COLO829 (cell line): ENCODE measurements around the gene CAMK2A.

Experiments
- DNase-seq: peaks from one replicate; pipeline ENCODE4 v3.0.0; 2012; ENCODE audit warnings: low spot score

CAMK2A gene

GRCh38 chr5:150300496-150301169, 11.1 kb upstream of the CAMK2A start:
- no peak for DNase-seq

- peak; percentile 5 for DNase-seq
Observed at GRCh38 chr5:150299571-150300327, 10.2 kb upstream of the CAMK2A start.

DNA sequence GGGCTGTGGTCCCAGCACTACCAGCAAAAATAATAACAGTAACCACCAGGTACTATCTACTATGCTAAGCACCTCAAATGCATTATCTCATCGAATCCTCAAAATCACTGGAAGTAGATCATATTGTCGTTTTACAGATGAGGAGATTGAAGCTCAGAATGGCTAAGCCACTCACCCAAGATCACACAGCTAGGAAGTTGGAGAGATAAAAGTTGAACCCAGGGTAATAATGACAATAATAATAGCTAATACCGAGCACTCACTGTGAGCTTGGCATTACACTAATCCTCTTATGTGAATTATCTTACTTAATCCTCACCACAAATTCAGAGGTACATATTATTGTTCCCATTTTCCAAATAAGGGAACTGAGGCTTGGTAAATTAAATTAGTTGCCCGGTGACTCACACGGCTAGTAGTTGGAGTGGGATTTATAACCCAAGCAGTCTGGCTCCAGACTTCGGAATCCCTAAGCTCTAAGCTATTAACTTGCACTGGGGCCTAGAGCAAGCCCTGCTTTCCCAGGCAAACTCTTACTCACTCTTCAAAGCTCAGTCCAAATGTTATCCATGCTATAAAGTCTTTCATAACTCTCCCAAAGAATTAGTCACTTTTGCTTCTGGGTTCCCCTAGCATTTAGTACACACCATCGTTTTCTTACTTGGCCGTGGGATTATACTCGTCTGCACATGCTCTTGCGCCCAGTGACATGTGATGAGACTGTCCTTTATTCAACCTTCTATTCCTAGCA, 9.3 kb upstream of the CAMK2A start:
- peak; percentile 43 for DNase-seq

GRCh38 chr5:150297934-150298595, 8.5 kb upstream of the CAMK2A start:
- DNase-seq, result no peak

DNA sequence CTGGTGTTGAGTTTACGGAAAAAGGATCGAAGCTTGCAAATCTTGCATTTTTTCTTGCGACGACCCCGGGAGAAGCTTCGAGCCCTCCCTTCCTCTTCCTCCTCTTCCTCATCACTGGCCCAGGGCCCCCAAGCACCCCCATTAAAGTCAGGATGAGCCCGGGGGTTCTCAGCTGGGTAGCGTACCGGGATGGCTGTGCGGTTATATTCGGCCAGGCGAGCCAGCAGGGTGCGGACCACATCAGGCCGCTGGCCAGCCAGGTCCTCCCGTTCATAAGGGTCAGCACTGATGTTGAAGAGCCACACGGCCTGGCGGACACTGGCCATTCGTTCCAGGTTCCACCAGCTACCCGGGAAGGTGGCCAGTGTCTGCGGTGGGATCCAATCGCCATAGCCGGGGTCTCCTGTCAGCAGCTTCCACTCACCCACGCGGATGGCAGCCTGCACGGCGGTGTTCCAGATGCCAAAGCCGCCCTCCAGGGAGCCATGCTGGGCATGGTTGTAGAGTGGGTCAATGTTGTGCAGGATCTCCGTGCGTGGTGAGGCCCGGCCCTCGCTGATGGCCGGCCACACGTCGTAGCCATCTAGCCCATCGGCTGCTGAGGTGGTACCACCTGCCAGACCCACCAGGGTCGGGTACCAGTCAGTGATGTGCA, 7.8 kb upstream of the CAMK2A start:
- DNase-seq, result no peak

GRCh38 chr5:150296496-150296895, 6.9 kb upstream of the CAMK2A start:
- no peak for DNase-seq

DNA sequence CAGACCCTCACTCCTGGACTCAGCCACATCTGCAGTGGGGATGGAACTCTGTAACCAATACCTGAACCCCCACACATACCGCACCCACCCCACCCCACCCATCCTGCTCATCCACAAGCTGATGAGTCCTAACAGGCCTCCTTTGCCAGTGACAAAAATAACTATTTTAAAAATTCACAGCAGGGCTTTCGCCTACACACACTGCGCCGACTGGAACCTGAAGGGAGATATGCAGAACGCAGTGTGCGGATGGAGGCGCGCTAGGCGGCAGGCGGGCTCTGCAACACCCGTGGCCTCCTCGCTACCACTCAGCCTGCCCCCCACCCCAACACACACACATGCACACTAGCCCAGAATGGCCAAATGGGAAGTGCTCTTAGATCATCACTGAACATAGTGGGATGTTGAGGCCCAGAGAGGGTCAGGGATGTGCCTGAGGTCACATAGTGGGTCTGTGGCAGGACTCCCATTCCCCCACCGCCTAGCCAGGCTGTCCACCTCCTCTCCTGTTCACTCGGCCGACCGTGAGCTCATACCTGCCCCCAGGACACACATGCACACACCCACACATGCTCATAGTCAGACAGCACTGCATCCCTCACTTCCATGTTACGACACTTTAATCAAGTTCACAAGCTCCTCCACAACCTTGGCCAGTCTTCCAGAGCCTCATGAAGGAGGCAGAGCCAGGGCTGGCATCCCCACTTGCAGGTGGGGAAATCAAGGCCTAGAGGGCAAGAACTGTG, 6.3 kb upstream of the CAMK2A start:
- DNase-seq, result no peak

DNA sequence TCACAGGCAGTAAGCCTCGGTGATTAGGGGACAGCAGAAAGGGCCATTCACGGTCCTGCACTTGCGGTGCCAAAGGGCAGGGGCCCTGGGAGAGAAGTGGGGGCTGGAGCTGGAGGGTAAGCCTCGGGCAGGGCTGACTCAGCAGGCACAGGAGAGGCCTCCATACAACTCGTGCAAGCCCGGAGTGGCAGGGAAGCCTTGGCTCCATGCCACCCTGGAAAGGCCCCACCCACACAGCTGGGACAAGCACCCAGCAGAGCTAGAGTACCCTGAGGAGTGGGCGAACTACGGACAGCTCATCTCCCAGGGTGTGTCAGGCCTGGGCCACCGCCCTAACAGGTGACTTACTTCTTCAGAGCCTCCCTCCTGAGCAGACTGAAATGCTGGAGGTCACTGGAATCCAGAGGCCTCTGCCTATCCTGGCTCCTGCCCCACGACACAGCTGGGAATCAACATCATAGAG, 5.6 kb upstream of the CAMK2A start:
- DNase-seq, result peak; percentile 36

GRCh38 chr5:150294551-150295071, 5.0 kb upstream of the CAMK2A start:
- no peak for DNase-seq

DNA sequence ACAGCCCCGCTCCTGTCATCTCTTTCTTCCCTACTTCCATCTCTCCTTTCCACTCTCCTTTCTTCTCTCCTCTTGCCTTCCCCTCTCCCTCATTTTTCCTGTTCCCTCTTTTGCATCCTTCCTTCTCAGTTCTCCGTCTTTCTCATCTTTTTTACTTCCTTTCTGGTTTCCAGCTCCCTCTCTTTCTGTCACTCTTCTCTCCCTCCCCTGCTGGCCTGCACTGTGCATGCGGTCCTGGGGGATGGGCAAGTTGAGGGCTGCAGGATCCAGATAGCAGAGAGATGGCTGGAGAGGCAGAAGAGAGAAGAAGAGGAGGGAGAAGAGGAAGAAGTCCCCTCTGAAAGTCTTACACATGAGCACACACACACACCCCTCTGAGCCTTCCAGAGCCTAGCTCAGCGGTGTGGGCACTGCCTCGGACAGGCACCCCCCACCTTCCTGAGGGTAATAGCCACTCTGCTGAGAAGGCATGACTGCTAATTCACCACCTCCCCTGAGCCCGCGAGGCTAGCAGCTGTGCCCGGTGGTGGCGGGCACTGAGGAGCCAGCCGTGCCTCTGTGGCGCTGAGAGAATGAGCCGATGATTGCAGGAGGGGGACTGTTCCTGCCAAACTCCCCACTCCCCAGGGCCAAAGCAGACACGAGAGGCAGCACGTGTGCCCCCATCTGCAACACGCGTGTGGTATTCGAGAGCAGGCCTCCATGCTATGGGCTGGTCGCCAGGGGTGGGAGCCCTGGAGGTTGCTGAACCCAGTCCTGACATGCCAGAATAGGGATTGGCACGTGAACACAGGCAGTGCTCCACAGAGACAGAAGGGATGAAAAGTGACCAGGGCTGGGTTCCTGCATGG, 3.7 kb upstream of the CAMK2A start:
- DNase-seq, result no peak

DNA sequence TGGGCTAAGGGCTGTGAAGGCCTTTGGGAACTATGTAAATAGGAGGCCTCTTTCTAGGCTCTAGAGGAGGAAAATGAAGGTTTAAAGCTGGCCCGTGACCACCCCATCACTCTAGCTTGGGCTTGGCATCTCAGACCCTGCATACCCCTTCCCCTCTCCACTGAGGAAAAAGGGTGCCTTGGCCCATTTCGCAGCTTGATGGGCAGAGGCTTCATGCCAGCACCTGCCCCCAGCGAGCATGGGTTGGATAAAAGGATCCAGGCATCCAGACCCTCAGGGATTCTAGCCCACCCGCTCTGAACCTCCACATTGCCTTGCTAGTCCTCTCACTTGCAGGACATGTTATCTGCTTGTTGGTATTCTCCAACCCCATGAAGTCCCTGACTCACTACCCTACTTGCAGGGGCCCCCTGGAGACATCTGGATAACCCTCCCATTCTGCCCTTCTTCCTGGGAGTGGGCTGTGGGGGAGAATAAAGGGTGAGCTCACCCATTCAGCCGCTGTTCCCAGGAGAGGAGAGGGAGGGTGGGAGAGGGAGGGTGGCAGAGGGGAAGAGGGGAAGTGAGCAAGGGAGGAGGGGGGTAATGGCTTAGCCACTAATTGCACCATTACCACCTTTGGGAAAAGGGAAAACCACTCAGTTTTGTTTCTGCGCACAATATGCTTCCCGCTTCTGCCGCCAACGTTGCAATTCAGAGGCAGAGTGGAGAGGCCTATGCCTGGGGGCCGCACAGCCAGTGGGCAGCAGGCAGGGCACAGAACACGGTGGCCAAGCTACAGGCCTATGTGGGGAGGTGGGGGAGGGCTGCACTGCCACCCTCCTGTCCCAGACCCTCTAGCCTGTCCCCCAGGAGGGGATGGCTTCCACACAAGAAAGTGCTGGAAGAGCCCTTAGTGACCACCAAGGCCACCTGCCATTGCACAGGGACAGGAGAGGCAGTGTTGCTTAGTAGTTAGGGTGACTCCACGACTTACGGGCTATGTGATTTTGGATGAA, 2.1 kb upstream of the CAMK2A start:
- no peak for DNase-seq

GRCh38 chr5:150288791-150289190, 782 bp downstream of the CAMK2A start:
- DNase-seq, result no peak

DNA sequence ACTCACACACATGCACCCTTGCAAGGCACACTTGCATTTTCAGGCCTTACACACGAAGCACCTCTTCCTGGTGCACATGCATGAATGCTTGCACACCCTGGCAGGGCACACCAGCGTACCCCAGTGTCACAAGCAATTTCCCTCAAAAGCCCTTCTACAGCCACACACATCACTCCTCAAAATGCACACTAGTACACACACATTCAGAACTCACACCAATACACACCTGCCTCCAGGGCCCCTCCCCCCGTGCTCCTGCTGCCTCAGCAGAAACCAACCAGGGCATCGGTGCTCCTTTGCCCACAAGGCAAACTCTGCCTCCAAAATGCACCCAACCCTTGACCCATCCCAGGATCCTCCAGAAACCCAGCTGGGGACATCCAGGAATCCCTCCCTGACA, 1.2 kb downstream of the CAMK2A start:
- no peak for DNase-seq

GRCh38 chr5:150286820-150287219, 2.8 kb downstream of the CAMK2A start:
- no peak for DNase-seq

DNA sequence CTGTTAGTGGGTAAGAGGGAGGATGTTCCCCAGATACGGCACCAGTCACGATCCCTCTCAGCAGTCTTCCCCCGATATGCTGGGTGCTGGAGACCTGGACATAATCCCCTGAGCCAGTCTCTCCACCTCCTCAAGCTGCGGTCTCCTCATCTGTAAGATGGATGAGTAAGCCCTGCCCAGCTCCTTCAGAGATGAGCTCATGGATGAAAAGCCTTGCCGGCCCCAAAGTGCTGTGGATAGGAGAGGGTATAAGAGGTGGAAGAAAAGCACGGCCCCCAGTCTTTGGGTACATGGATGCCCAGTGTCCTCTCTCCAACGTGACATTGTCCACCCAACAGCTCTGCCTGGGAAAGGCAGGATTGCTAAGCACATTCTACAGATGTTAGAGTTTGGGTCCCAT, 4.5 kb downstream of the CAMK2A start:
- no peak for DNase-seq

- no peak for DNase-seq
Observed at GRCh38 chr5:150284311-150284710, 5.3 kb downstream of the CAMK2A start.

- no peak for DNase-seq
Observed at GRCh38 chr5:150283904-150284303, 5.7 kb downstream of the CAMK2A start.

GRCh38 chr5:150281987-150282386, 7.6 kb downstream of the CAMK2A start:
- DNase-seq, result no peak
